ENCODE measurements around the gene CENPQ.
"Not testable (repeated sequence)": the region's sequence is repeated elsewhere in the genome, so short reads cannot be mapped to it uniquely, and the experiment has no call there.

Gene CENPQ

DNA sequence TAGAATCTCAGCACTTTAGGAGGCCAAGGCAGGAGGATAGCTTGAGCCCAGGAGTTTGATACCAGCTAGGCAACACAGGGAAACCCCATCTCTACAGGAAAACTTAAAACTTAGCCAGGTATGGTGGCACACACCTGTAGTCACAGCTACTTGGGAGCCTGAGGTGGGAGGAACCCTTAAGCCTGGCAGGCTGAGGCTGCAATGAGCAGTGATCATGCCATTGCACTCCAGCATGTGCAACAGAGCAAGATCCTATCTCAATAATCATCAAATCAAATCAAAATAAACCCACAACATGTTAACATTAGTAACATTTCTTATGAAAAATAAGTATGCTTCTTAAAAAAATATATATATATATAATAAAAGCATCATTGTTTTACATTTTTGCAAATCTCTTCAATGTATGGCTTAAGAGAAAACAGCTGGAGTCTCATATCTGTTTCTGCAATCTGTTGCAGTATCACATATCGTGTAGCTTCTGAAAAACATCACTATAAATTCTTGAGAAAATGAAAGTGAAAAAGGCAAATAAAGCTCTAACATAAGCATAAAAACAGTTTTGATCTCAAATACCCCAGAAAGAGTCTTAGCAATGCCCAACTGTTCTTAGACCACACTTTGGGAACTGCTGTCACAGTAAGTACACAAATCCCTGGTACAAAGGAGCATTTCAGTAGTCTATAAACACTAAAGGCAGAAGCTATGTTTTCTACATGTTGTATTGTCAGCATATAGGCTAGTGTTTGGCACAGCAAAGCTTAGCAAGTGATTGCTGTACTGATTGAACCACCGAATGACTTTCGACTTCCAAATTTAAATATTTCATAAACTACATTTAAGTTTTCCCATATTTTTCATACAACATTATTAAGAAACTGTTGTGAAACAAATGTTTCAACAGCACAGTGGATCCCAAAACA is 8.1 kb upstream of the CENPQ start:
- TF ChIP-seq CTCF (IDR thresholded peaks at IDR 0.05; ENCODE audit: low read depth, low read length), result no peak
- no peak overlapping the region for H3K4me3 ChIP-seq (ENCODE audit: low read depth, low read length)

GRCh38 chr6:49457771-49458170 is 5.4 kb upstream of the CENPQ start:
- no peak for TF ChIP-seq CTCF (IDR thresholded peaks at IDR 0.05; ENCODE audit: low read depth, low read length)

DNA sequence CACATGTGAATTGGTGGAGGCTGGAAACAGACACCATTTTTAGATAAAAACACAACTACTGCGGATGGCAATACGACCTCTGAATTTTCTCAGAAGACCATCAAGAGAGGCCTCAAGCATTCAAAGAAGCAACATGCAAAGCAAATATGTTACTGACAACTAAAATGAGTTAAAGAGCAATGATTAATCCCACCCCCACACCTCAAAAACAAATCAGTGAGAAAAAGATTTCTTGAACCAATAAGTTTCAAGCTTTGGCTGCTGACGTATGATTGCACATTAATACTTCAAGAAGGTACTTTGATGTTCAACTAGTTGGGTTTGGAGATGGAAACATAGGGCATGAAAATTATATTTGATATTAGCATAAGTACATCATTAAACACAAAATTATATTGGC is 1.1 kb upstream of the CENPQ start:
- peak overlapping the region; percentile 99 for H3K4me3 ChIP-seq (ENCODE audit: low read depth, low read length)
- no peak for TF ChIP-seq CTCF (IDR thresholded peaks at IDR 0.05; ENCODE audit: low read depth, low read length)

More at GRCh38 chr6:49457771-49458170, 5.4 kb upstream of the CENPQ start:
- H3K4me3 ChIP-seq (ENCODE audit: low read depth, low read length), result no peak overlapping the region

GRCh38 chr6:49462599-49462926 is 607 bp upstream of the CENPQ start:
- TF ChIP-seq CTCF (IDR thresholded peaks at IDR 0.05; ENCODE audit: low read depth, low read length), result no peak
- peak overlapping the region; percentile 99 for H3K4me3 ChIP-seq (ENCODE audit: low read depth, low read length)

DNA sequence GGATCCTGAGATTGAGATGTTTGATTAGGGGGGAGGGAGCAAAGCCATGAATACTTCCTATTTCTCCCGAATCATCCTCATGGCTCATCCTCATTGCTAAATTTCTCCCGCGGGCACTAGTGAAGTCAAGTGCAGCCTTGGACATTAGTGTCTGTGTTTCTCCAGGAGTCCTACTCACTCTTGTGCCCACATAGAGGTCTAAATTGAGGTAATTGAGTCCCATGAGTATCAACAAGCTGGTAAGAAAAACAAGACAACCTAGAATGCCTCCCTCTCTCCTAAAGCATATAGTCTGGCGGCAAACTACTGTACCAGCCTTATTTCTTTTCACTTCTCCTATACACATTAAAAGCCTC is 420 bp downstream of the CENPQ start:
- no peak for TF ChIP-seq CTCF (IDR thresholded peaks at IDR 0.05; ENCODE audit: low read depth, low read length)
- H3K4me3 ChIP-seq (ENCODE audit: low read depth, low read length), result peak overlapping the region; percentile 99

DNA sequence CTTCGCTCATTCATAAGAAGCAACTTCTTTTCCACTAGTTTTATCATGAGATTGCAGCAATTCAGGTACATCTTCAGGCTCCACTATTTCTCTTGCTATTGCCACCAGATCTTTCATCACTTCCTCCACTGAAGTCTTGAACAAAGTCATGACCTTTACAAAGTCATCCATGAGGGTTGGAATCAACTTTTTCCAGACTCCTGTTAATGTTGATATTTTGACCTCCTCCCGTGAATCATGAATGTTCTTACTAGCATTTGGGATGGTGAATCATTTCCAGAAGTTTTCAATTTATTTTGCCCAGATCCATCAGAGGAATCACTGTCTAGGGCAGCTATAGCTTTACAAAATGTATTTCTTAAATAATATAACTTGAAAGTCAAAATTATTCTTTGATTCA is 1.5 kb downstream of the CENPQ start:
- no peak for TF ChIP-seq CTCF (IDR thresholded peaks at IDR 0.05; ENCODE audit: low read depth, low read length)
- H3K4me3 ChIP-seq (ENCODE audit: low read depth, low read length), result no peak overlapping the region

DNA sequence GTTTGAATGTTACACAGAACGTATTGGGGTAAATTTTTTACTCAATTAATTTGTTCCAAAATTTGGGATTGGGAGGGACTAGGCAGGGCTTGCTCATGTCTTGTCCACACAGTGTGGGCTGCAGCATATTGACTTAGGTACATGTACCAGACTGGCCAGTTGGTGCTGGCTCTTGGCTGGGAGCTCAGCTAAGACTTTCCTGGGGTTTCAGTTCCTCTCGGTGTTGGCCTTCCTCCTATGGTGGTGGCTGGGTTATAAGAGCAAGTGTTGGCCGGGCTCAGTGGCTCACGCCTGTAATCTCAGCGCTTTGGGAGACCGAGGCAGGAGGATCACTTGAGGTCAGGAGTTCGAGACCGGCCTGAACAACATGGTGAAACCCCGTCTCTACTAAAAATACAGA is 4.9 kb downstream of the CENPQ start:
- TF ChIP-seq CTCF (IDR thresholded peaks at IDR 0.05; ENCODE audit: low read depth, low read length), result no peak
- no peak overlapping the region for H3K4me3 ChIP-seq (ENCODE audit: low read depth, low read length)

GRCh38 chr6:49476564-49476963 is 13.4 kb downstream of the CENPQ start:
- not testable (repeated sequence) for H3K4me3 ChIP-seq (ENCODE audit: low read depth, low read length)
